Measurements from ENCODE around the gene ASTN2.

The ASTN2 gene

DNA sequence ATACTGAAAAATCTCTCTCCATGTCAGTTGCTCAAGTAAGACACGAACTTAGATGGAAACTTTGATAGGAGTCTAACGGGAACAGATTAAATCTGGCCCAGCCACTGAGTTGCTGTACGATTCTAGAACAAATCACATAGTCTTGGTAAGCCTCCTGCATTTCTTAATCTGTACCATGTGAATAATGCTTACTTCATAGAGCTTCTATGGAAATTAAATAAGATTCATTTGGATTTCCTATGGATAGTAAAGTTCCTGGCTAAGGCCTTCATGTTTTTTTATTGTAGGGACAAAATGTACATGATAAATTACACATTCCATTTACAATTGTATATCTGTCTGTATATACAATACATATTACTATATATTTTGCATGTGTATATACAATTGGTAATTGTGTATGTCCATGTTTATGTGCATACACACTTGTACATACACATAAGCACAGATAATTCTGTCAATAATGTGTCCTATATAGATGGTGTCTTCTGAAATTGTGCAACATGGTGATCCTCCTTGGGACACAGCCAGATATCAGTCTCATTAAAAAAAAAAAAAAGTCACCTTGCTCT is 397.4 kb downstream of the ASTN2 start:
- DNase-seq (ENCODE audit: low spot score): no peak

DNA sequence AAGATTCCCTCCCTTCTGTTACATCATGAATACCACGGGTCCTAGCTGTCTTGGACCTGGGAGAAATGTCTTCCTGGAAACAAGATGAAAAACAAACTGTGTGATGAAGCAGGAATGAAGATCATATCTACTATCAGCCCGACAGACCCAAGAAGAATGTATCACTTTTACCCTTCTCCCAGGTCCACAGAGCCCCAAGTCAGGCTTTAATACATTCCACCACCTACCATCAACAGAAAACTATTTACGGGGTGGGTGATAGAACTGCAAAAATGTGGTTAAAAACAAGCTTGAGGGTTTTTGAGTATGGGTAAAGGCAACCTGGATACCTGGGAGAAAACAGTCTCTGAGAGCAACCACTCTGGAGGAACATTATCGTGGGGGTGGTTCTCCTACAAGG is 400.8 kb downstream of the ASTN2 start:
- DNase-seq (ENCODE audit: low spot score): no peak

DNA sequence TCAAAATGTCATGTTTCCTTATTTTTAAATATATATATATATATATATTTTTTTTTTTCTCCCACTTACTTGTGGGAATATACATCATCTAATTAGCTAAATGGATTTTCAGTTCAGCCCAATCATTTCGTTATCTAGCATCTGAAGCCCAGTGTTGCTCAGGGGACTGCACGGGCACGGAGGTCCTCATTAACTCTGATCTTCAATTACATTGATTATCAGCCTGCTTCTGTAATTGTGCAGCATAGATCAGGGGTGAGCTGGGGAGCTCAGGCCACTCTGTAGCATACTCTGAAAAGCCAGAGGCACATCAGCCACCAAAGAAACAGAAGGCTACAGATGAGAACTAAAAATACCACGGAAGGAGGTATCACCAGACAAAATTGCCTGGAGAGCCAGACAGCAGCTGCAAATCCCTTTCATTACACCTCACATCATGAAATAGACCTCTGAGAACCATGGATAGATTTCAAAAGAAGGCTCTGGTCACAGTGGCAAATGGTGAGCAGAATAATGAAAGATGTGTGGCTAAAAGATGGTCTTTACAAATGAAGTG is 401.3 kb downstream of the ASTN2 start:
- DNase-seq (ENCODE audit: low spot score): no peak

DNA sequence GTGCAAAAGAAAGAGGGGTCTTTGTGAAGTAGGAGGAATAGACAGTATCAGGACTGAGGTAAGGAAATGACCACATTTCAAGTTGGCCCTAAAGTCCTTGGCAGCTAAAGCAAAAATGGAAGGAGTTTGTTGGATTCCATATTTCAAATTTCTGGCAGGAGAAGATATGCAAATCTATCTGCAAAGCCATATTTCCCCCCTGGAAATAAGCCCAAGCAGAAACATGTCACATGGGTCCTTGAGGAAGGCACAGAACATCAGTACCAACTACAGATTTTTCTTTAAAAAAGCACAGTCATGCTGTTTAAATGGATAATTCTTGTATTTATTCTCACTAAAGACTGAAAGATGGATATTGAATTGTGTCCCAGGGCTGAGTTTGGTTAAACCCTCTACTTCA is 404.8 kb downstream of the ASTN2 start:
- no peak for DNase-seq (ENCODE audit: low spot score)

DNA sequence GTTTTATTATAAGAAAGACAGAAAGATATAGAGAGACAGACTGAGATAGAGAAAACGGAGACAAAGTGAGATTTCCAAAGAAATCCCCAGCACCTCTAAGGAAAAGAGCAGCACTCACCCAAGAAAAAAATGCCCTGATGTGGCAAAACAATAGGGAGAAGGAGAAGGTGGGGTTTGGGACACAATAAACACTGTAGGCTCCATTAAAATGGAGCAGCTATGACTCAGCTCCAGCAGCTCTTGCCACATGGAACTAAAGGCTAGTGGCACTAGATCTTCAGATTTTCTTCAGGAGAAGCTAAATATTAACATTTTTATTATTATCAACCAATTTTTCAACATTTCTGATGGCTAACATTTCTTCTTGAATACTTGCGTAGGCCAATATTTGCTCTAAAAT is 406.0 kb downstream of the ASTN2 start:
- DNase-seq (ENCODE audit: low spot score): no peak

DNA sequence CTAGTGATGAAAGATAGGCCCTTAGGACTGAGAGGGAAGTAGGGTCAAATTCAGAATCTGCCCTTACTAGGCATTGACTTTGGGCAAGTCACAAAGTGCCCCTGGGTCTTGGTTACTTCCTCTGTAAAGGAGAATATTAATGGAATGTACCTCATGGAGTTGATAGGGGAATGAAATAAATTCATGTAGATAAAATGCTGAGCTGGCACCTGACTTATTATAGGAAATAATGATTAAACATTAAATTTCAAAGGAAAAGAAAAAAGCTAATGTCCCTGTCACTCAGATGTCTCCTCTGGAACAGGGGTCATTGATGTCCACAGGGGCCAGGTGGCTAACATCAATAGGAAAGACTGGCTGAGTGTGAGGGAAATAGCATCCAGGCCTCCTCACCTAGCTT is 406.4 kb downstream of the ASTN2 start:
- DNase-seq (ENCODE audit: low spot score): no peak

DNA sequence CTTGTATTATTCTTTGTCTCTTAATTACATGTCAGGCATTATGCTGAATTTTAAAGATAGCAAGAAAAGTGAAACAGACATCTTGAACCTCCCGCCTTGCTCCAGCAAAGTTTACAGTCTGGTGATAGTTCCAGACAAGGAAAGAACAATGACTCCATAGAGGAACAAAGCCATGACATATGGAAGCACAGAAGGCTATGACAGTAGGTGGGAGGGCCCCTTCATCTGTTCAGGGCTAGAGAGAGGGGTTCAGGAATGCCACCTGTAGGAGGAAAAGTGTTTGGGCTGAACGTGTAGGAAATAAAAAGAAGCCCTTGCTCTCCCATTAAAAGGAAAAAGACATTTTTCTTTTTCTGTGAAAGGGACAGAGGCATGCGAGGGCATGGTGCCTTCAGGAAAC is 412.2 kb downstream of the ASTN2 start:
- DNase-seq (ENCODE audit: low spot score): no peak

DNA sequence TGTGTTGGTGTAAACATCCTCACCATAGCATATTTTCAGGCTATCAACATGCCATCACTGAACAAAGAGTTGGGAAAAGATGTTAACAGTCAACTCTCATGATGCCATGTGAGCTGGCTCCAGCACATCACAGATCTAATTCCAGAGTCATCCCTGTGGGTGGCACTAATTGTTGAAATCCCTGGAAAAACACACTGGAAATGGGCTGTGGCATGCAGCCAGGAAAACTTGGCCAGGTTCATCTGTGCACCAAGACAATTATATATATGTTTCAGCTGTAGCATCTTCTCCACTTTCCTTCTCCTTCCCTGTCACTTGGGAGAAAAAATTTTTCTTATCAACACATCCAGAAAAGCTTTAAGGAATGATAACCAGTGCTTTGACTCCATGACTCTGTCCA is 414.0 kb downstream of the ASTN2 start:
- DNase-seq (ENCODE audit: low spot score): no peak

DNA sequence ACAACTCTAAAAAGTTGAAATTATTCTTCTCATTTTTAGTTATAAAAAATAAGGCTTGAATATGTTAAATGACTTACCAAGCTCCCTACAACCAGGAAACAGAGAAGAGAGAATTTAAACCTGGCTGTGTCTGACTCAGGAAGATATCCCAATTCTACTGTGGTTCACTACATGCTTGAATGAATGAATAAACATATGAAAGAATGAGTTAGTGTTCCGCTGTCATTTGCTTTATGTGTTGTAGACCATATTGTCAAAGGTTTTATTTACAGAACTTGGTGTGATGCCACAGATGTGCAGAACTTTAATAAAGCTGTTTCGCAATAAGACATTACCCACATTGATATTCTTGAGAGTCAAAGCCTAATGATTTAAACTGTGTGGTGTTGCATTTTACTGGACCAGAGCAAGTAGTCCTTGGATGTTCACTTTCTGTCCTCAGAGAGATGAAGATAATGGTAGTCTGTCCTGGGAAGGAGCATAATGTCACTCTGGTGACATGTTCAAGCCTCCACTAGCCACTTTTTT is 414.6 kb downstream of the ASTN2 start:
- DNase-seq (ENCODE audit: low spot score): no peak

DNA sequence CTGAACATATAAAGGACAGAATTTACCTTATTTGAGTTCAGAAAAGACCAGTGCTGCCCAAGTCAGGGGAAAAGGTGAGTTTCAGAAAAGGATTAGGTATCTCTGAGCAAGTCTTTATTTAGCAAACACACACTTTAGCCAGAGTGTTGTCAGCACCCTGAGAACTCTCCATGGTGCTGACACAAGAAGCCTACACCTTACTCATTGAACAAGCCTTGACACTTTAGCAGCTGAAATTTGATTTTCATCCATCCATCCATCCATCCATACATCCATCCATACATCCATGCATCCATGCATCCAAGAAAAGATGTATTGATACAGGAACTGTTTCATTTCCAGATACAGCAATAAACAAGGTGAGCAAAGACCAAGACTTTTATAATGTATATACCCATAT is 416.6 kb downstream of the ASTN2 start:
- no peak for DNase-seq (ENCODE audit: low spot score)

DNA sequence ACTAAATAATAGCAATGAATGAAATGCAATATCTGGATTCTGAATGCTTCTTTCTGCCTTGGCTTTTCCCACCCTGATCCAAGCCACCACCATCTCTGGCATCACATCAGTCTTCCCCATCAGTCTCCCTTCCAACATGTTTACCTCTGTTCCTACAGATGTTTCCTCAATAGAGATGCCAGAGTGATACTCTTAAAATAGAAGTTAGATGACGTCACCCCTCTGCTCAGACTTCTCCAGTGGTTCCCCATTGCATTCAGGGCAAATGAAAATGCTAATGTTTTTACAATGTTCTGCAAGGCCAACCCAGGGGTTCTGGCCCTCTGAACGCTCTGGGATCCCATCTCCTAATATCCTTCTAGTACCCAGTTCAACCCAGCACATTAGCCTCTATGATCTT is 422.0 kb downstream of the ASTN2 start:
- no peak for DNase-seq (ENCODE audit: low spot score)

DNA sequence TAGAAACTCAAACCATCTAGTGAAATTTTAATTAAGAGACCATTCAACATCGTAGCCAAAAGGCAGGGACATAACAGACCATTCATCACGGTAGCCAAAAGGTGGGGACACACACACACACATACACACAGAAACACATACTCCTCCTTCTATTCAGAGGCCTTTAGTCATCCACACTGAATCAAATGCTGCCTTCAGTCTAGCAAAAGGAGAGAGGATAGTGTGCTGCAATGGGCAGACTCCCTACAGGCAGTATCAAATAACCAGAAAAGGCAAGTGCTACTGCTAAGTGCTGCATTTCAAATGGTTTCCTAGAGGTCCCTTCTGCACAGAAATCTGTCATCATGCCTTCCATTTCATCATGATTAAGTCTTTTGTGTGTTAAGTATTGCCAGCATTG is 423.8 kb downstream of the ASTN2 start:
- no peak for DNase-seq (ENCODE audit: low spot score)

DNA sequence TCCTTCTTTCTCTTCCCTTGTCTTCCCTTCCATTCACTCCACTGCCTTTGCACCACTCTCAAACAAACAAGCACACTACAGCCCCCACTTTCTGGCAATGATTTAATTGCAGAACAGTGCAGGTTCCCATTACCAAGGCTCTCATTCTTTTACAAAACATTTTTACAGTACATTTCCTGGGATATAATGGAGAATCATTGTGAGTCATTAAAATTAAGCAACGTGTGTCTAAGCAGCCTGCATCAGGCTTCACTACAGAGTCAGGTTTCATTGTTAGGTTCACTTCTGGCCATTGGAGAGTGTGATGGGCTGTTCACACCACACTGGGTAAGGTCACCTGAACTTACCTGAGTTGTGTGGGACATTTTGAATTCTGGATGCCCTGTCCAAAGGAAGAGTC is 424.3 kb downstream of the ASTN2 start:
- no peak for DNase-seq (ENCODE audit: low spot score)

DNA sequence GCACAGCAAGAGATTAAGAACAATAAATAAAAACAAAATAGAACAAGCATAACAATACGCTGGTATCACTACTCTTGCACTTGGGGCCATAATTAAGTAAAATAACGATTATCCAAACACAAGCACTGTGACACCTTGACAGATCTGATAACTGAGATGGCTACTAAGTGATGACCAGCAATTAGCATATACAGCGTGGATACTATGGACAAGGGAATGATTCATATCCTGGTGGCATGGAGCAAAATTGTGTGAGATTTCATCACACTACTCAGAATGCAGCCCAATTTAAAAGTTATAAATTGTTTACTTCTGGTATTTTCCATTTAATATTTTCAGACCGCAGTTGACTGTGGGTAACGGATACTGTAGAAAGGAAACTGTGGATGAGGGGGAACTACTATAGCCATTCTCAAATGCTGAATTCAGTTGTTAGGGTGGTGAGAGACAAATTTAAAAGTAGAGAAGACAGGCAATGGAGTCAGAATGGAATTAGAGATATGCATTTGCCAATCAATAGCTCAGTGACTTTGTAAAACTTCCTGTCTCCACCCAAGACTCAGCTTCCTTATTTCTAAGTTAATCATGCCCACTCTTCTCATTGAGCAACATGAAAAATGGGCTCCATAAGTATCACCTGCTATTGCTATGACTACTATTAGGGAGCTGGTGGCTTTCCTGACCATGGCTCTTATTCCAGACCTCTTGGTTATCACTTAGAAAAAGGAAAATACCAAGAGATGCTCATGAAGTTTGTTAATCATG is 427.0 kb downstream of the ASTN2 start:
- DNase-seq (ENCODE audit: low spot score): no peak

DNA sequence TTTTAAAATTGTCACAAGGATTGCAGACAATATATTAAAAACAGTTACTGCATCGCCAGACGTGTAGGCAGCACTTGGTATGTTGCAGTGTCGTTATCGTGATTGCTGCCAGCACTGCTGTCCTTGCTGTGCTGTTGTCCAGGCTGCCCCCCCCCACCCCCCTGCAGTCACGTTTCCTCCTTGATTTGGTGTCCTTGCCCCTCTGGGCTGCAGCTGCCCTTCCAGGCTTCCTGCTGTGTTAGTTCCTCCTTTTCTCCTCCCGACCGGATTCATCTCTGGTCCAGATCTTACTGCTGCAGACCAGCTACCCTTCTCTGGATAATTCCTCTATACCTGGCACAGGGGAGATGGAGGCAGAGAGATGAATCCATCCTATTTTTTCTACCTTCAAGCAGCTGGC is 428.8 kb downstream of the ASTN2 start:
- no peak for DNase-seq (ENCODE audit: low spot score)

DNA sequence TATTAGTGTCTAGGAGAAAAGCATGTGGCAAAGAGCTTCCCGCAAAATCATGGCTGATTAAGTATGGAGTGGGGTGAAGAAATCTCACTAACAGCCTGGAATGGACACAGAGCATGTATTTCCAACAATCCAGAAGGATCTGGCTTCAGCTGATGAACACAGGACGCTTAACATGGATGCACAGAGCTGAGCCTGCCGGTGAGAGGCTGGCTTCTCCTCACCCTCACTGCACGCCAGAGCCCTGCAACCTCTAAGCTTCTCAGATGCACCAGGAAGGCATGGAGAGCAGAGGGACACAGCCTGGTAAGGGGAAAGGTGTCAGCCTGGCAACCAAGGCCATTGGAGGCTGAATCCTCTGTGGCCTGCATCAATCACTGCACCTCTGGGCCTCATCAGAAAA is 429.3 kb downstream of the ASTN2 start:
- DNase-seq (ENCODE audit: low spot score): no peak

DNA sequence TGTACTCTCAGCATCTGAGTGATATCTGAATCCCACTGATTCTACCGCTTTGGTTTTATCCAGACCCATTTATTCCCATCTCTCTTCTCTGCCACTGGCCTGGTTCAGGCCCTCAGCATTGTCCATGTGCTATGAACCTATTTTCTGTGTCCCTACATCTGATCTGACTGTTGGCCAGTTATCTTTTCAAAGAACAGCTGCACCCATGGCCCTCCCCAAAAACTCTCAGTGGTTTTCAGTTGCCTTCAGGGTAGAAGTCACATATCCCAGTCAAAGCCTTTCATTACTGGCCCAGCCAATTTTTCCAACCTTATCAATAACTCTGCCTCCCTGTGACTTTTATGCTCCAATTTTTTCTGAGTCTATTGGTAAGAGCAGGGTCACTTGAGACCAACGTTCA is 430.7 kb downstream of the ASTN2 start:
- no peak for DNase-seq (ENCODE audit: low spot score)

DNA sequence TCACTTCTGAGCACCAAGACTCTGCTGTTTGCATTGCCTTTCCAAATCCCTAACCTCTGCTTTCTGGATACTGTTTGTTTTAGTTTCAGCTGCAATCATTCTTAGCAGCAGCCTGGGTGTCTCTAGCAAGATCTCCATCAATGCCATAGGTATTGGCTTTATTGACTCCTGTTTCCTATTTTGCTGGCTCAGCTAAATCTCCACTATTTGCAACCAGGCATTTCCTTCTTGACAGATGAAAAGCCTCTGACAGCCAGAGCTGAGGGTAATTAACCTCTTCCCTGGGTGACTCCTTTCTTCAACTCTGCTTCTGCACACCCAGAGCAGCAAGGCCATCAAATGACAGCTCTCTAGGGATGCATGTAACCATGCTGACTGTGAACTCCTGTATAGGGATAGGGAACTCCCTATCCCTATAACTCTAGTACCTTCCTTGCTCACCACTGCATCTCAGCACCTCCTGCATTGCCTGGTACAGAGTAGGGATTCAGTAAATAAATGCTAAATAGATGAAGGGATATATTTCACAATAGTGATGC is 434.2 kb downstream of the ASTN2 start:
- DNase-seq (ENCODE audit: low spot score): no peak

DNA sequence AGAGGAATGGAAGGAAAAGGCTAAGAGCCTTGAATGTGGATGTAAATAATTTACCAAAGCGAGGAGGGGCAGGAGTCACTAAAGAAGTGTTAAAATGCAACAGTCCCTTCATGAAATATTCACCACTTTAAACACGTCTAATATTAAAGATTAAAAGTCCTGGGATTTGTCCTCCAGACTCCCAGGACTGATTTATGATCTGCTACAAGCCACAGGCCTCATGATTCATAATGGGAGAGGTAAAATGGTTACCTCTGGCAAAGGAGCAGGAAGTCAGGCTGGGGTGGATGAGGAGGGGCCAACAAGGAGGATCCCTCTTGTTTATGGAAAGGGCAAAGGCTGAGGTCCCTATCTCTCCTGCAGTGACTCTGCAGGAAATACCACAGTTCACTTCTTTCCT is 435.4 kb downstream of the ASTN2 start:
- no peak for DNase-seq (ENCODE audit: low spot score)

DNA sequence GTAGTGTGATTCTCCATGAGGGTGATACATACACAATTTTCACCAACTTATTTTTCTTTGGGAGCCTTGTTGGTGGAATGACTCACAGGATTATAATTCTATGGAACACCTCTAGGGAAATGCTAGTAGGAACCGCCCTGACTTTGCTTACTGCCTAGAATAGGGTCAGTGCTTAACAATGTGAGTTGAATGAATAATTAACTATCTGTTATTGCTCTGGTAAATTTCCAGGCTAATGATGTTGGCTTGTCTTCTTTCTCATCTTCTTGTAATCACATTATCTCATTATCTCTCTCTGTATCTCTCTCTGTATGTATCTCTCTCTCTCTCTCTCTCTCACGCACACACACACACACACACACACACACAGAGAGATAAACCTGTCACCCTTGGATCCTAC is 436.7 kb downstream of the ASTN2 start:
- no peak for DNase-seq (ENCODE audit: low spot score)

DNA sequence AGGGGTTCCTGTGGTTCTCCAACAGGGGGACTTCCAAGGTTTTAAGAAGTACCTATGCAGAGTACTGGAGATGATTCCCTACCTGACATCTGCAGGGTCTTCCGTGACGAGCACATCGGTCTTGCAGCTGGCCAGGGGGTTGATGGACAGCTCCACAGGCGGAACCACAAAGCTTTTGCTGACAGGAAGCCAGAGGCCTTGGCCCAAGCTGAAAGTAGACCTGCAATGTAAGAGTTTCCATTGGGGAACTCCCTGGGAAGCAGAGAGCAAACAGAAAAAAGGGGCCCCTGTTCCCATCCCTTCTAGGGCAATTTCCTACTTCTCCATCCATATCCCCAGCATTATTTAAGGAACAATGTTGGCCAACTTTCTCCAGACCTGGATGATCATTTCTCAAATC is 439.7 kb downstream of the ASTN2 start:
- DNase-seq (ENCODE audit: low spot score): no peak

DNA sequence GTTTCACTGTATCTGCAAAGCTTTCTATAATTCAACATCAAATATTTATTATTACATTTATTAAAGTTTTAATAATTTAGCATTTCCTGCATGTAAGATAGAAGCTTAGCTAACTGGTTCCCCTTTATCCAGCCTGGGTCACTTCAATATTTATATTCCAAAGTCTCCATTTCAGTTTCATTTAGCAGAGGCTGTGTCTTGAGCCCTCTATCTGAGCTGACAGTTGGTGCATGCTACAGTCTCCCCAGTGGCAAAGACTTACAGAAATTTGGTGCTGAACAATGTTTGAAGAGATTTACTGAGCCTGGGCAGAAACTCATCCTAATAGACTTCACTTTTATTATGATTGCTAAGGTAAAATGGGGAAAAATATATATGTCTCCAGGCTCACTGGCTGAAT is 448.7 kb downstream of the ASTN2 start:
- DNase-seq (ENCODE audit: low spot score): no peak

DNA sequence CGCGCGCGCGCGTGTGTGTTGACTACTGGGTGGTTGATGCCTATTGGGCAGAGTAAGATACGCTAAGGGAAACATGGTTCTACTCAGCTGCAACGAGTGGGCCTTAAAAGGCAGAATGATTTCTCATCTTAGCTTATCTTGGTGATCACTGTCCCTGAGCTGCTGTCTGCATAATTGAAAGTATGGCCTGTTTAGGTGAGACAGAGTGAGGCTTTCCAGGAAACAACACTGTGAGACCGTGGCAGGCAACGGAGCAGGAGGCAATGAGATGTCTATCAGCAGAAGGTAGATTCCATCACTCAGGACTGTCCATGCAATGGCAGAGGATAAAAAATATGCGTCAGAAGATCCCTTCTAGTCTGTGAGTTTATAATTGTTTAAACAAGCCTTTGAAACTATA is 450.6 kb downstream of the ASTN2 start:
- no peak for DNase-seq (ENCODE audit: low spot score)
